ENCODE results near the gene SSR3. TPM values are rescaled to one million over a fixed set of nuclear protein-coding genes. Genes with fewer than 3 reads are reported as not detected.

Gene SSR3
- total RNA-seq, 1 donor from 2014 or later, result 245 TPM

DNA sequence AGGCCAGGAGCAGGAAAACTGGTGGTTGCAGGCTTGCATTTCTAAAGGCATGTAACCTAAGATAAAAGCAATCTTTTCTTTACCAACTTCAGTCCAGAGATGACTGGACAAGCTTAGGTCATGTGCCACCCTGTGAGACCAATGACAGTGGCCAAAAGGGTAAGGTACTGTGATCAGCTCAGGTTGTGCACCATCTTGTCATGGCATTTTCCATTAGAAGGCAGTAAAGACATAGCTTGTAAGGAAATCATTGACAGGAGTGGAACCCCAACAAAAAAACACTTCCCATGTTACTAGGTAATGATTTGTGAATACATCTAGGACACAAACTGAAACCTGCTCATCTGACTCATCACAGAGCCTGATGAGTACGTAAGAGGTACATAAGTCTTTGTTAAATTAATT is 35.2 kb downstream of the SSR3 start:
- Histone ChIP-seq H3K27me3 (ENCODE audit: control insufficient read depth, insufficient read depth, low read length) (no peaks in the 10 kb centered on the region), H3K36me3 (ENCODE audit: control insufficient read depth, insufficient read depth, low read length) (no peaks in the 10 kb centered on the region), H3K4me3 (ENCODE audit: low read depth, low read length) (no peak overlapping the region)
- FAIRE-seq, result no peak
- DNase-seq (ENCODE audit: low read depth), result peak; percentile 35
- TF ChIP-seq, protein P1, sequence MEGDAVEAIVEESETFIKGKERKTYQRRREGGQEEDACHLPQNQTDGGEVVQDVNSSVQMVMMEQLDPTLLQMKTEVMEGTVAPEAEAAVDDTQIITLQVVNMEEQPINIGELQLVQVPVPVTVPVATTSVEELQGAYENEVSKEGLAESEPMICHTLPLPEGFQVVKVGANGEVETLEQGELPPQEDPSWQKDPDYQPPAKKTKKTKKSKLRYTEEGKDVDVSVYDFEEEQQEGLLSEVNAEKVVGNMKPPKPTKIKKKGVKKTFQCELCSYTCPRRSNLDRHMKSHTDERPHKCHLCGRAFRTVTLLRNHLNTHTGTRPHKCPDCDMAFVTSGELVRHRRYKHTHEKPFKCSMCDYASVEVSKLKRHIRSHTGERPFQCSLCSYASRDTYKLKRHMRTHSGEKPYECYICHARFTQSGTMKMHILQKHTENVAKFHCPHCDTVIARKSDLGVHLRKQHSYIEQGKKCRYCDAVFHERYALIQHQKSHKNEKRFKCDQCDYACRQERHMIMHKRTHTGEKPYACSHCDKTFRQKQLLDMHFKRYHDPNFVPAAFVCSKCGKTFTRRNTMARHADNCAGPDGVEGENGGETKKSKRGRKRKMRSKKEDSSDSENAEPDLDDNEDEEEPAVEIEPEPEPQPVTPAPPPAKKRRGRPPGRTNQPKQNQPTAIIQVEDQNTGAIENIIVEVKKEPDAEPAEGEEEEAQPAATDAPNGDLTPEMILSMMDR (IDR thresholded peaks at IDR 0.05; ENCODE audit: insufficient read depth, low read length, severe bottlenecking), result no peak

DNA sequence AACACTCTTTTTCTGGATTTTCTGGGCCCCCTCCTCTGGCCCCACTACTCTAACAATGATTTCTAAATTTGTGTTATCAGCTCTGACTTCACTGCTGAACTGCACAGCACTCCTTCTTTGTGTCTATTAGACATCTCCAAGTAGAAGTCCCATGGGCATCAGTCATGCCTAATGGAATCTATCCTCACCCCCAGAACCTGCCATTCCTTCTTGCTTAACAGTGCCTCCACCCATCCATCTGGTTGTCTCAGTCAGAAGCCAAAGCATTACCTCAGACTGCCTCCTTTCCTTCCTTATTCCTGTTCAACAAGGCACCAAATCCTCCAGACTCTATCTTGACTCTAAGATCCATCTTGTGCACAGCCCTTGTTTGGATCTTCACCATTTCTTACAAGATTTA is 36.2 kb downstream of the SSR3 start:
- no peaks in the 10 kb centered on the region for H3K27me3 ChIP-seq (ENCODE audit: control insufficient read depth, insufficient read depth, low read length)
- H3K36me3 ChIP-seq (ENCODE audit: control insufficient read depth, insufficient read depth, low read length), result no peaks in the 10 kb centered on the region
- no peak overlapping the region for H3K4me3 ChIP-seq (ENCODE audit: low read depth, low read length)
- DNase-seq (ENCODE audit: low read depth) (peak; percentile 52), FAIRE-seq (no peak)
- TF ChIP-seq, protein P1 (IDR thresholded peaks at IDR 0.05; ENCODE audit: insufficient read depth, low read length, severe bottlenecking), result no peak

DNA sequence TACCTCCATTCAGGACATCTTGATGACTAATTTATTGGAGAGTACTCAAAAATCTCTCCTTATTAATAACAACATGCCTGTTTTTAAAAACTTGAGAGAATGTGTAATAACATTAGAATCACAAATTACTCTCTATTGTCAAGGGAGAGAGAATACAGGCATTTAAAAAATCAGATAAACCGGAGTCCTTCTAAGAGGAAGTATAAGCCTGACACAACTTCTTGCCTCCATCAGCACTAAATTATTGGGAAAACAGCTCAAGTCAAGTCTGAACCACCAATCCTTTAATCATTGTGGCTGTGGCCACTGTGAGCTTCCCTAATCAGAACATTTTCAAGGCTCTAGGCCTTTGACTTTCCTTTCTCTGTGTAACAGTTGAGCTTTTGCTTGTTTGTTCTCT is 38.0 kb downstream of the SSR3 start:
- DNase-seq (ENCODE audit: low read depth), result no peak
- FAIRE-seq, result no peak
- no peaks in the 10 kb centered on the region for H3K27me3 ChIP-seq (ENCODE audit: control insufficient read depth, insufficient read depth, low read length)
- H3K4me3 ChIP-seq (ENCODE audit: low read depth, low read length), result no peak overlapping the region
- no peaks in the 10 kb centered on the region for H3K36me3 ChIP-seq (ENCODE audit: control insufficient read depth, insufficient read depth, low read length)
- TF ChIP-seq, protein P1 (IDR thresholded peaks at IDR 0.05; ENCODE audit: insufficient read depth, low read length, severe bottlenecking), result no peak

DNA sequence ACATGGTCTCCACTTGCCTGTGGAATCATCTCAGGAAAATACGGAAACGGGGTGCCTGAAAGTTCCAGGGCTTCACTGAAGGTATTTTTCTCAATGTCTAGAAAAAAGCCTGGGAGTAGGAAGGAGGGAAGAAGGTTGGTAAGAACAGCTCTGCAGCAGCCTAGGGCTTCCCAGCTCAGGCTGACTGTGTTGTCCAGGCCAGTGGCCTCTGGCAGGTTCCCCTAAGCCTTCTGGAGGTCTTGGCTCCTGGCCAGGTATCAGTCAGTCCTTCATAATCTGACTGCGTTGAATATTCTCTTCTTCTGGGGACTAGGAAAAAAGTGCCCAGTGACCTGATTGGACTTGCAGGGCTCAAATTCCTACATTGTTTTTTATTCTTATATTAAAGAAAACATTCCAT is 38.6 kb downstream of the SSR3 start:
- DNase-seq (ENCODE audit: low read depth), result no peak
- H3K4me3 ChIP-seq (ENCODE audit: low read depth, low read length), result no peak overlapping the region
- TF ChIP-seq, protein P1 (IDR thresholded peaks at IDR 0.05; ENCODE audit: insufficient read depth, low read length, severe bottlenecking), result no peak
- FAIRE-seq, result no peak
- H3K27me3 ChIP-seq (ENCODE audit: control insufficient read depth, insufficient read depth, low read length), result no peaks in the 10 kb centered on the region
- H3K36me3 ChIP-seq (ENCODE audit: control insufficient read depth, insufficient read depth, low read length), result no peaks in the 10 kb centered on the region

DNA sequence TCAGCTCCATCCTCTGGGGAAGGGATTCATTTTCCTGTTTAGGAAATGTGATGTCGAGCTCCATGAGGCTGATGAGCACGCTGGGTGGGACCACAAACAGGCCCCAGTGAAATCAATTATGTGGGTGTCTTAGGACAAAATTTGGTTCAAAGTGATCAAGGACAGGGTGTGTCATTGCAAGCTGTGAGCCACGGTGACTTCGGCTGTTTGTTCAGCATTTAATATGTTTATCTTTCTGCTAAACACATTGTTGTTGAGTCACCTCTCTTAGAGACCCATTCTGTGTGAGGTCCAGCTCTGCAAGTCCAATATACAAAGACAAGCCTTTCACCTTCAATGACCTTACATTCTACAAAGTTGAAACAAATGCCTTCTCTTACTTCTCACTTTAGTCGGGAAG is 41.3 kb downstream of the SSR3 start:
- TF ChIP-seq, protein P1 (IDR thresholded peaks at IDR 0.05; ENCODE audit: insufficient read depth, low read length, severe bottlenecking), result no peak
- no peak for DNase-seq (ENCODE audit: low read depth)
- no peaks in the 10 kb centered on the region for H3K36me3 ChIP-seq (ENCODE audit: control insufficient read depth, insufficient read depth, low read length)
- no peak overlapping the region for H3K4me3 ChIP-seq (ENCODE audit: low read depth, low read length)
- H3K27me3 ChIP-seq (ENCODE audit: control insufficient read depth, insufficient read depth, low read length), result no peaks in the 10 kb centered on the region
- no peak for FAIRE-seq

DNA sequence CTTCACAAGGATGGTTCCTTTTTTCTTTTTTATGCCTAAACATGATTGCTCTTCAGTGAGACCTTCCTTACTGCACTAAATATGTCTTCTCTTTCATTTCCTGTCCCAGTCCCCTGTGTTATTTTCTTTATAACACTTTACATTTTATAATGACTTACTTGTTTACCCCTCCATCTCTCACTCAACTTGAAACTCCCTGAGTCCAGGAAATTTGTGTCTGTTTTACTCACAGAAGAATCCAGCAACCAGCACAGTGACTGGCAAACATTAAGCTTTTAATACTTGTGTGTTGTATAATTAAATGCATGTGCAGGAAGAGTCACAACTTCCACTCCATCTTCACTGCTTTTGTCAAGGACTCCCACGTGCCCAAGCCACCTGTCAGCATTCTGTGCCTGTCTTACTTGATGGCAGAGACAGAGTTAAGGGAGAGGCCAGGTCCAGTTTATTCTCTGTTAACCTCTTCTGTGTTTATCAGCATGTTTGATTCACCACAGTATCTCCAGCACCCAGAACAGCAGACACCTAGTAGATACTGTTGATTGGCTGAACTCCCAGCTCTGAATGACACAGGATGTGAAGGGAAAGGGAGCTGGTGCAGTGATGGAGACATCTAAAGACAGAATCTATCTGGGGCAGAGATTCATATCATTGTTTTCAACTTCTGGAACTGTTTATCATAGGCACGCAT is 42.8 kb downstream of the SSR3 start:
- no peaks in the 10 kb centered on the region for H3K36me3 ChIP-seq (ENCODE audit: control insufficient read depth, insufficient read depth, low read length)
- no peak for DNase-seq (ENCODE audit: low read depth)
- no peaks in the 10 kb centered on the region for H3K27me3 ChIP-seq (ENCODE audit: control insufficient read depth, insufficient read depth, low read length)
- FAIRE-seq, result no peak
- no peak overlapping the region for H3K4me3 ChIP-seq (ENCODE audit: low read depth, low read length)
- TF ChIP-seq, protein P1 (IDR thresholded peaks at IDR 0.05; ENCODE audit: insufficient read depth, low read length, severe bottlenecking), result no peak

All from bronchial epithelial cell (primary cell).